Activated CD4-positive, alpha-beta T cell treated with anti-CD3 and anti-CD28 coated beads, Interleukin-2, amount 50 U/mL, for 24 hours (primary cell): ENCODE data around the gene SAG.

Experiments
- DNase-seq, 2 donors: peaks; one replicate each; pipeline ENCODE4 v3.0.0-alpha.2; 2020; ENCODE audit warnings: low read depth in 1 of 2, low spot score in 1 of 2

The SAG gene

DNA sequence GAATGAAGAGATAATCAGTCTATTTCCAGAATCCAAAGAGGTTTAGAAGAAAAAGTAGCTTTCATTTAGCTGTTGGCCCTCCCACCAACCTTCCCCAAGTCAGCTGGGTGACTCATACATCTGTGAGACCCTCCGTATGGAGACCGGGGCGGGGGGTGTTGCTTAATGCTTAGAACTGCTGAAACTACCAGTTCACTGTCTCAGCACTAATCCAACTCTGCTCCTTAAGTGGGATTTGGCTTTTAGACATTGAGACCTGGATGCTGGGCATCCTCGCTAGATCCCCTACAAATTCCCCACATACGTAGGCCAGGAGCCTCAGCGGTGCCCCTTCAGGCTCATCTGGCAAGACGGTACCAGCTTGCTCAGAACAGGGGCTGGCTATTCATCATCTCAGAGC, at the start of gene SAG:
Gene SAG (plus strand): TSS at position 252 of the 400 bp plus-strand sequence. CDS start 1,374 bp downstream, outside the sequence.
- DNase-seq: no peak

DNA sequence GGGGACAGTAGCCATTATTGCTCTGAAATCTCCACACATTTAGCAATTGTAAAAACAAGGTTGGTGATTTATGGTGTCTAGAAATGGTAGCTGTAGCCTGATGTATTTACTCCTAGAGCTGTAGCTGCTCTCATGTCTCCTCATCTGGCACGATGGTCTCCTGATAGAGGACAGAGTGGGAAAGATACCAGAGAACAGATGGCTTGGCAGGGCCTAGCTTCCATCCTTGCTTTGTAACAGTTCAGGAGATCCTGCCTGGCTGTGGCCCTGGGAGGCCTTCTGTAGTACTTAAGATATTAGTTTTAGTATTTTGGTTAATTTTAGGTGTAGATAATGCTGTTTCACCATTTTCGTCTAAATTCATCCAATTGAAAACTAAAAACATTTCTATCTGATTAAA, 49.4 kb upstream of the SAG start:
- DNase-seq: no peak

DNA sequence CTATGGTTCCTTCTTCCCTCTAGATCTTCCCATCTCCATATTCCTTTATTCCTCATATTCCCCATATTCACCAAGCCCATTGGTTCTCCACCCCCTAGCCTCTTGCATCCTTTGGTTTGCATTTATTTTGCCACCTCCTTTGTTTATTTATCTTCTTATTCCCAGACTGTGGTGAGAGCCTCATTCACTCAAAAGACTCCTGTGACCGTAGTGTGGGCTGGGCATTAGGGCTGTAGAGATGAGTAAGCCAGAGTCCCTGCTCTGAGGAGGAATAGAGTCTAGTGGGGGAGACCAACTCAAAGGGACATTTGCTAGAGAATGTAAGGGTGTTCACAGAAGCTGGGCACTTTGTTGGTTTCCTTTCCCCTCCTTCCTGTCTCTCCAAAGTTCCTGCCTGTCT, 47.9 kb upstream of the SAG start:
- no peak for DNase-seq

DNA sequence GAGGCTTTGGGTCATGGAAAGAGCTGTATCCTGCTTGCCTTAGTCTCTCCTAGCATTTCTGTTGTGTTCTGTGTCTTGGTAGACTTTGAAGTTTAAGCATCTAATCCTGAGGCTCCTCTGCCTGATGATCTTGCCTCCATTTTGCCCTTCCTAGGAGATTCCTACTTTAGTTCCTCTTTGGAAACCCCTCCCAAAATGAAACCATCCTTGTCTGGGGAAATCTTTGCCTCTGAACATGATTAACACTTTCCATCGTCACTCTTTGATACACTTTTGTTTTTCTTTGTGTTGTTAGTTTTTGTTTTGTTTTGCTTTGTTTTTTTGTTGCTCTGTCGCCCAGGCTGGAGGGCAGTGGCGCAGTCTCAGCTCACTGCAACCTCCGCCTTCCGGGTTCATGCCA, 47.0 kb upstream of the SAG start:
- DNase-seq: no peak

DNA sequence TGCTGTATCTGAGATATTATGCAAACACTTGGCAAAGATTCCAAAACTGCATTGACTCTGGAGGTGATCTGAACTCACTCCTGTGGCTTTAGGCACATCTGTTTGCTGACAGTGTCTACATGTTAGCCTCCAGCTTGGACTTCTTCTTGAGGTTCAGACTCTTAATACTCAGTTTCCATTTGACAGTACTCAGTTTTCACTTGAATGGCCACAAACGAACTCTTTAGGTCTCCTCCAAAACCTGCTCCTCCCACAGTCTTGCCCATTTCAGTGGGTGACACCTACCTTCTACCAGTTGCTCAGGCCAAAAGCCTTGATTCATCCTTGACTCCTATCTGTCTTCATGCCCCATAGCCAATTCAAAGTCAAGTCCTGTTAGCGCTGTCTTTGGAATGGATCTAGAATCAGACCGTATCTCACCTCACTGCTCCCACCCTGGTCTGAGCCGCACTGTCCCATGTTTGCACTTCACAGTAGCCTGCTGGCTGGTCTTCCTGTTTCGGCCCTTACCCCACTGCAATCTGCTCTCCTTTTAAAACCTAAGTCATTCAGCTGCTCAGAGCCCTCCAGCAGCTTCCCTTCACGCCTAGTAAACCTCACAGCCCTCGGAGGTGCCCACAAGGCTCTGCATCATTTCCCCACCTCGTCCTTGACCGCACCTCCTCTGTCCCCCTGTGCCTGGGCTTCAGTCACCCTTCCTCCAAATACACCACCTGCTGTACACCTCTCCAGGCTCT, 45.6 kb upstream of the SAG start:
- no peak for DNase-seq

DNA sequence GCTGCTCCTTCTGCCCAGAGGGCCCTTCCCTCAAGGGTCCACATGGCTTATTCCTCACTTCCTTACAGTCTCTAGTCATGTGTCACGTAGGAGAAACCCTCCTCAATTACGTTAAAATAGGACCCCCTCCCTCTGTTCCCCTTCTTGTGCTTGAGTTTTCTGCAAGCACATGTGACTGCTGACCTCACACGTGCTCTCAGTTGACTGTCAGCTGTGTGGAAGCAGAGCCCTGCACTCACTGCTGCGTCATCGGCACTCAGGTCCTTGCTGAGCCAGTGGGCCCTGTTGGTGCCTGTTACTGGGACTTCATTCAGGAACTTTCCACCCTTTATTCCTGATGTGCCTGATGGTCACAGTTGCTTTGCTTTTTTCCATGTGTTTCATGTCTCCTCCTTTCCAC, 45.1 kb upstream of the SAG start:
- DNase-seq: no peak

DNA sequence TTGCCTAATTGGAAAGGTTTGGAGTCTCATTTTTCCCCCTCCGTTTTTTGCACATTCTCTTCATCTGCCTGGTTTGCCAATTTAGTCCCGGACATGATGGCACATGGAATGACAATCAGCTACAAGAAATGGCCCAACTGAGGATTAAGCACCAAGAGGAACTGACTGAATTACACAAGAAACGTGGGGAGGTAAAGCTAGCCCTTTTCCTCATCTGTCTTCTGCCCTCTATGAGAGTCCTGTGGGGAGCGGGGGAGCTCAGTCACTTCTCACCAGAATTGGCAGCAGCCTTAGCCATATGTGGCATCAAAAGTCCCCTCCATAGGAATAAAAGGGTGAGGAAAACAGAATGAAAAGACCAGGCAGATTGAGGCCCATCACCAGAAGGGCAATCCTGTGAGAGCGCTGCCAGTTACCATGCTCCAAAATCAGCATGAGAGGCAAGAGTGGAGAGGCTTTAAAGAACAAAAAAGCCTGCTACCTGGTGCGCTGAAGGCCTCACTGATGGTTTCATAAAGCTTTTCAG, 44.5 kb upstream of the SAG start:
- no peak for DNase-seq

DNA sequence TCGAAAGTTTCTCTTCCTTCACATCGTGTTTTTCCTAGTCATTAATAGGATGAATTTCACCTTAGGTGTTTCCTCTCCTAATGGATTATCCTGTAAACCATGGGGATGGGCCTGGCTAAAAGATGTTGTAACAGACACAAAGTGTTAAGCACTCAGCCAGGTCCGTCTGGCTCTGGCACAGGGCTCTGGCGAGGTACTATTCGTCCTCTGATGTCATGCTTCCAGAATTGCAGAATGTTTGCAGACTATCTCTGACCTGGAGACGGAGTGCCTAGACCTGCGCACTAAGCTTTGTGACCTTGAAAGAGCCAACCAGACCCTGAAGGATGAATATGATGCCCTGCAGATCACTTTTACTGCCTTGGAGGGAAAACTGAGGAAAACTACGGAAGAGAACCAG, 42.9 kb upstream of the SAG start:
- no peak for DNase-seq

DNA sequence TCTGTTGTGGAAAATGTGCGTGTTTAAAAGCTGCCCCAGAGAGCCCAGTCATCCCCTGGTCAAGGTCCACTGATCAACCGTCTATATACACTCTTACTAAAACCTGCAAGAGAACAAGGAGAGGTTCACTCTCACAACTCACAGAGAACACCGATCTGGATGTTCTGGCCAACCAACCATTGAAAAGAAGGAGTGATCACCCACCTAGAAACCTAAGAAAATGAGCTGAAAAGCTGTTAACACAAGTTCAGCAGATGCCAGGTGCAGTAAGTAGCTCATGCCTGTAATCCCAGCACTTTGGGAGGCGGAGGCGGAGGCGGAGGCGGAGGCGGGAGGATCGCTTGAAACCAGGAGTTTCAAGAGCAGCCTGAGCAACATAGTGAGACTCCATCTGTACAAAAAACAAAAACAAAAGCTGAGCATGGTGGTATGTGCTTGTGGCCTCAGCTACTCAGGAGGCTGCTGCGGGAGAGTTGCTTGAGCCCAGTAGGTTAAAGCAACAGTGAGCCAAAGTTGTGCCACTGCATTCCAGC, 41.7 kb upstream of the SAG start:
- DNase-seq: no peak

DNA sequence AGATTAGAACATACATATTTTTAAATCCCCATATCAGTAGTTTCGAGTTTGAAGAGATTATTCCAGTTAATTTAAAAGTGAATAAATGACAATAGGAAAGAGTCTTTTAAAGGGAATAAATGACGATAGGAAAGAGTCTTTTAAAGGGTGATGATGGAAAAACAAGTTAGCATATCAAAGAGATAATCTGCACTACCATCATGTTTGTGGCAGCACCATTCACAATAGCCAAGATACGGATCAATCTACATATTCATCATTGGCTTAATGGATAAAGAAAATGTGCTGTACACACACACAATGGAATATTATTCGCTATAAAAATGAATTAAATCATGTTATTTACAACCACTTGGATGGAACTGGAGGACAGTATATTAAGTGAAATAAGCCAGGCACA, 41.1 kb upstream of the SAG start:
- DNase-seq: no peak

DNA sequence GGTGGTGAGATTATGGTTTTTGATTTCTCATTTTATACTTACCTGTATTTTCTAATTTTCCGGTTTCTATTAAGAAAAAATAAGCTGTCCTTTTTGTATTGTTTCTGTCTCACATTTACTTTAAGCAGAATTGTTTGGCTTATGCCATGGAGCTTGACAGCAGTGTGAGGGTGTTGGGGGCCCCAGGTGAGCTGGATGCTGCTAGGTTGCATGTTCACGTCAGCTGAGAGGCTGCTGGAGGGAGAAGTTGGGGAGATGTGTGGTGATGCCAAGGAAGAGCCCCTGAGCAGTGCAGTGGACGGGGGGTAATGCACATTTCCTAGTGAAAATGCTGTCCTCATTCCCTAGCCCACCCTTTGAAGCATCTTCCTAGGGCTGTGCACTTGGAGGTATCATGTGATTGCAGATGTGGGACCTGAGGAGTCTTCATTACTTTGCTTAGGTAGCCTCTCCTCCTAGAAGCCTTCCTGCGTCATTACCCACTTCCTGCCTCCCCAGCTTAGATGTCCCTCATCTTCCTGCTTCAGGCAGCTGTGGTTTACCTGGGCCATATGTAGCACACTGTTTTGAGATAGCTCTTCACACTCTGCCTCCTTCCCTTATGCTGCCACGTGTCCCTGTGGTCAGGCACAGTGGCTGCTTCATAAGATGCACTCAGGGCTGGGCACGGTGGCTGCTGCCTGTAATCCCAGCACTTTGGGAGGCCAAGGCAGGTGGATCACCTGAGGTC, 39.9 kb upstream of the SAG start:
- peak; percentile 21 to 66 for DNase-seq

DNA sequence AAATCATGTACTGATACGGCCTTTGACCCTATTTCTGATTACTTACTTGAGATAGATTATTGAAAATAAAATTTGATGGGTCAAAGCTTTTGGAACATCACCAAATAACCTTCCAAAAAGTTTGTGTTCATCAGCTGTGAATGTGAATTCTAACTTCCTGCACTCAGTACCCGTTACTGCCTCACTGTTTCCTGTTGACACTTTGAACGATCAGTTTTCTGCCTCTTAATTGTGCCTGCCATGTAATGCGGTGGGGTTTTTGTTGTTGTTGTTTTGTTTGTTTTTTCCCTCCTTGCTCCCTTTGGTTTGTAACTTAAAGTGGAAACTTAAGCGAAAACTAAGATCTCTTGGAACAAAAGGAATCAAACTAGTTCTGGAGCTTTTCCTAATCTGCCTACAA, 37.2 kb upstream of the SAG start:
- DNase-seq: no peak

DNA sequence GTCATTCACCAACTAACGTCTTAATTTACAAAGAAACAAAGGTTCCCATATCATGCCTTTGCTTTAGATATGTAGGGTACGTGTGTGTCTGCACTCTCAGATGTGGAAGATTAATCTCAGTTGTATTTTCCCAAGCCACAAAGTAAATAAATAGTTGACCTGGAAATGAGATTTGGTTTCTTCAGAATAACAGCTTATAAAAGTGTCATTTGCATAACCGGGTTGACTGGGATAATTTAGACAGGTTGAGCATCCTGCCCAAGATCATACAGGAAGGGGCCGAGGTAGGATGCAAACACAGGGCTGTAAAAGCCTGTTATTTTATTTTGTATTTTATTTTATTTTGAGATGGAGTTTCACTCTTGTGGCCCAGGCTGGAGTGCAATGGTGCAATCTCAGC, 36.7 kb upstream of the SAG start:
- DNase-seq: no peak

DNA sequence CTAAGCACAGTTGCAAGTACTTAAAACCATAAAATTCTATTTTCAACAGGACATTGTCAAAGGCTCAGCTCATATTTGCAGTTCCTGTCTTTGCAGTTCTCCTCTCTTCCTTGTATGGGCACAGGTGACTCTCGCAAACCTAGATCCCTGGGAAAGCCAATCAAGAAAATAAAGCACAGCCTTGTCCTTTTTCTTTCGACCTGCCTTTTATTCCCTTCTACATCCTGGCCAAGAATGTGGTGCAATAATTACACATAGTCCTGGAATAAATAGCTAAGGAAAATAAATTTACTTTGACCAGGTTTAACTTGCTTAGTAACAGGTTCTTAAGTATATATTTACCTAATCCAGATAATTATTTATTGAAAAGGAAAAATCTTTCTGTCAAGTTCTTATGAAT, 35.9 kb upstream of the SAG start:
- DNase-seq: no peak

DNA sequence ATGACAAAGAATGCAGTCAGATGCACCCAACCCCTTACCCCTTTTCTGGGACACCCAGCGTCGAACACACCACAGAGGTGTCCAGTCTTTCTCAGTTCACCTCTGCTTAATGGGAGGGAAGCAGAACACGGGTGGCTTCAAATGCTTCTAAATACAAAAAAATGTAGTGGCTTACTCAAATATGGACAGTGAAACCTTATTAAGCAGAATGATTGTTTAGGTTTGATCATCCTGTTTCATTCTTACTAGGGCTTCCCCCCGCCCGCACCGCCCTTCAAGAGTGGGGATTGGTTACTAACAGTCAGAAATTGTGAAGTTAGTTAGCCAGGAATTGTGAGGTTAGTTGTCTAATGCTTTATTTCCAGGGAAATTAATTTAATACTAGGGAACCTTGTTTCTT, 34.5 kb upstream of the SAG start:
- no peak for DNase-seq

DNA sequence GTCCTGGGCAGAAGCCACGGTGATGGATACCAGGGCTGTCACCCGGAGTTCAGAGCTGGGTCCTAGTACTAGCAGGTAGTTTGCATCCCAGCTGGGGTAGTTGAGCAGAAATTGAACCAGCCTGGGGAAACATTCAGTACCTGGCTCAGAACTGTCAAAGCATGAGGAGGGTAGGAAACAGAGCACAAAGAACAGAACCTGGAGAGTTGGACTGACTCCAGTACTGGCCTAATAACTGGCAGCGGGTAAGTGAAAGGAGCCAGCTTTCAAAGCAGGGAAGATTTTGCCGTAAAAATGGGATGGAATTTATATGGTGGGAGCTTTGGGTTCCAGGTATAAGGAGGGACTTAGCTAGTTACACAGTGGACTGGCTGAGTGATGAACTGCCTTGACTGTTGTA, 32.4 kb upstream of the SAG start:
- DNase-seq: no peak

DNA sequence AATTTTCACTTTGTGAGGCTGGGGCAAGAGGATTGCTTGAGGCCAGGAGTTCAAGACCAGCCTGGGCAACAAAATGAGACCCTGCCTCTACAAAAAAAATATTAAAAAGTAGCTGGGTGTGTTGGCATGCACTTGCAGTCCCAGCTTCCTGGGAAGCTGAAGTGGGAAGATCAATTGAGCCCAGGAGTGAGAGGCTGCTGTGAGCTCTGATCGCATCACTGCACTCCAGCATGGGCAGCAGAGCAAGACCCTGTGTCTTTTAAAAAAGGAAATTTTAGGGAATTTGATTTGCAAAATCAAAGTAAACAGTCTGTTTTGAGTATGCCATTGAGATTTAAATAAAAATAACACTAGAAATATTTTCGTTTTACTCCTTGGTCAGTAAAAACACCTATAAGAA, 28.7 kb upstream of the SAG start:
- no peak for DNase-seq

DNA sequence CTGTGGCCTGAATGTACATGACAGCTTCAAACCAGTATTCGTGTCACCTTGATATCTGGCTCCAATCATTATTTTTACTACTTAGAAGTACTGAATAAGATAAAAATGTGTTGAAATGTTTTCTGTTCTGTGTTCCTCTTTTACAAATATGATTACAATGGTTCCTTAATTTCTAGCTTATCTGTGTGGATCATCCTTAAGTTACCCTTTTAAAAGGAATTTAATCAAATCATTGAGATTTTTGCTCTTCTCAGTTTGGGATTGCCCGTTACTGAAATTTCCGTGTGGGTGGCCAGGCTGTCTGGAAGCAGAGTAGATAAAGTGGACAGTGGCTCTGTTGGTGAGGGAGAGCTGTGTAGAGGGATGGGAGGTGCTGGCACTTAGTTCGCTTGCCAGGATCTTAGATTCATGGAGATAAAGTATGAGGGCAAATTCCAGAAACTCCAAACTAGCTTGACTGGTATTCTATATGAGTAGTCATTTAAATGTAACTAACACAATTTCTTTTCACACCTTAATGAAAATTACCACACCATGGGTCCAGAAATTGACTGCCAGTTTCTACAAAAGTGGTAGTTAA, 27.4 kb upstream of the SAG start:
- DNase-seq: no peak

DNA sequence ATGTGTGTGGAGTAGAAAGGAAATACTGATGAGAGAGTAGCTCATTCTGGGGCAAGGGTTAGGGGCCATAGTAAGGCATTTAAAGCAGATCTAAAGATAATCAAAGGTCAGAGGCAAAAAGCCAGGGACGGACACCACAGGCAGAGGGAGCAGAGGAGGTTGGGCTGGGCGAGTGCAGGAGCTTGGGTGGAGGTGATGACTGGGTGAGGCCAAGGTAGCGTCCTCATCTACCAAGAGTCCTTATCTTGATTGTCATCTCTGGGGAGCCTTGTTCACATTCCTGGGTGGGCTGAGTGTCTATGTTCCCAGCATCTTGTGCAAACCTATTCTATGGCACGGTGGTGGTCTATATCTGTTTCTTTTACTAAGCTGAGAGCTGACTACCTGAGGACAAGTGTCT, 26.1 kb upstream of the SAG start:
- DNase-seq: no peak

DNA sequence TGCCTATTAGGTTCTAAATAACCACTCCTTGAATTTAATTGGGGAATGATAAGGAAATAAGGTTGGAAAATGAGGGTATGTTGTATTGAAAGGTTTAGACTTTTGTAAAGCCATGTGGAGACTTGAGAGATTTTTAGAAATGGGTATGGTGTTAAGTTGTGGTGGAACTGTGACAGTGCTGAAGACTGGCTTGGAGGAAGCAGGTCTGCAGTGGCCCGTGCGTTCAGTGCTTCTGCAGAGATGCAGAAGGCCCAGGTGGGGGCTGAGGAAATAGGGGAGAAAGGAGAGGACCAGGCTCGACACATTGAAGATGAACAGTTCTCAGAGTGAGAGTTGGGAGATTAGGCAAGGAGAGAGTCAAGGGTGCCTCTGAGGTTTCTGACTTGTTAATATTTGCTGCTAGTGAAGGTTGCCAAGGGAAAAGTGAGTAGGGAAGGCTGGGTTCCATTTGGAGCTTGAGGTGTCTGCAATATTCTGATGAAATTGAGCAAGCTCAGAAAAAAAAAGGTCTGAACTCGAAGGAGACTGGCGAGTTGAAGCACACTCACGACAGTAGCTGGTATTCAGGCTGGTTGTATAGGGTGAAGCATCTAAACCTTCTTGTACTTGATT, 25.5 kb upstream of the SAG start:
- DNase-seq: no peak

DNA sequence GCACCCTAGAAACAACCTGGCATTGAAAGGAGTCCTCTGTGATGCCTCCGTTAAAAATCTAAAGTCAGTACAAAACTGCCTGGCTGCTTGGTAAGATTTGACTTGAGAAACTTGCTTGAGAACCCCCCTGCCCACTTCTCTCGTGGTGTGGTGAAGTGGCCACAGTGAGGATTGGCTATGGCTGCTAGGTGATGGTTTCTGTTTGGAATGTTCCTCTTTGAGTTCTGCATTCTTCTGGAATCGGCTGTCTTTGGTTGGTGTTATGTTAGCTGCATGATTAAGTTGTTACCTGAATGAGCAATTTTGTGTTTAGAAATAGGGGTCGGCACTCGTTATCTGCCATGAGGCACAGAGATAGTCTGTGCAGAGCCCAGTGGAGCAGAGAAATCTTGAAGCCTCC, 21.7 kb upstream of the SAG start:
- DNase-seq: no peak

DNA sequence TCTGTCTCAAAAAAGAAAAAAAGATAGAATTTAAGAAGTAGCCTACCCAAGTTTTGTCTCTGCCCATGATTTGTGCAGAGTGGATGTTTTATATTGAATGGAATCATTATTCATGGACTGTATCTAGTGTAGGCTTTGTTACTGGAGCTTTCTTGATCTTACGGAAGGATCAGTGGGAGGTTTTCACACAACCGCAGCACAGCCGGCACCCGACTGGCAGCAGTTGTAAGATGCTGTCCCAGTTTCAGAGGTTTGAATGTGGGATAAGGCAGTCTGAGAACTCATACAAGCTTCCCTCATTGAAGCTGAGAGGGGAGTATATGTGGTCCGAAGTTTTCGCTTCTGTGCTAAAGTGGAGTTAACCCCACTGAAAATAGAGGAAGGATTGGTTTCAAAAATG, 19.7 kb upstream of the SAG start:
- no peak for DNase-seq
